Esophagus squamous epithelium (tissue), 4 donors: ENCODE data around the gene ALDH1L1.

Source experiments
- POLR2A ChIP-seq, 4 donors: fragments of 450-650 bp; IDR thresholded peaks; one replicate each; pipeline ENCODE4 v1.6.1; 2017; ENCODE audit warnings: antibody characterized with exemption in 4 of 4, mild to moderate bottlenecking in 4 of 4, moderate library complexity in 3 of 4
- TF ChIP-seq, protein P1 (sequence below), 6 experiments: fragments of 450-650 bp in 4 of 6; fragments of 200-600 bp in 2 of 6; sonication (generic) in 2 of 6; IDR thresholded peaks; one replicate each; pipeline ENCODE4 v1.5.1; 2016 to 2019; ENCODE audit warnings: antibody characterized with exemption in 6 of 6, mild to moderate bottlenecking in 4 of 6, moderate library complexity in 4 of 6

DNA sequence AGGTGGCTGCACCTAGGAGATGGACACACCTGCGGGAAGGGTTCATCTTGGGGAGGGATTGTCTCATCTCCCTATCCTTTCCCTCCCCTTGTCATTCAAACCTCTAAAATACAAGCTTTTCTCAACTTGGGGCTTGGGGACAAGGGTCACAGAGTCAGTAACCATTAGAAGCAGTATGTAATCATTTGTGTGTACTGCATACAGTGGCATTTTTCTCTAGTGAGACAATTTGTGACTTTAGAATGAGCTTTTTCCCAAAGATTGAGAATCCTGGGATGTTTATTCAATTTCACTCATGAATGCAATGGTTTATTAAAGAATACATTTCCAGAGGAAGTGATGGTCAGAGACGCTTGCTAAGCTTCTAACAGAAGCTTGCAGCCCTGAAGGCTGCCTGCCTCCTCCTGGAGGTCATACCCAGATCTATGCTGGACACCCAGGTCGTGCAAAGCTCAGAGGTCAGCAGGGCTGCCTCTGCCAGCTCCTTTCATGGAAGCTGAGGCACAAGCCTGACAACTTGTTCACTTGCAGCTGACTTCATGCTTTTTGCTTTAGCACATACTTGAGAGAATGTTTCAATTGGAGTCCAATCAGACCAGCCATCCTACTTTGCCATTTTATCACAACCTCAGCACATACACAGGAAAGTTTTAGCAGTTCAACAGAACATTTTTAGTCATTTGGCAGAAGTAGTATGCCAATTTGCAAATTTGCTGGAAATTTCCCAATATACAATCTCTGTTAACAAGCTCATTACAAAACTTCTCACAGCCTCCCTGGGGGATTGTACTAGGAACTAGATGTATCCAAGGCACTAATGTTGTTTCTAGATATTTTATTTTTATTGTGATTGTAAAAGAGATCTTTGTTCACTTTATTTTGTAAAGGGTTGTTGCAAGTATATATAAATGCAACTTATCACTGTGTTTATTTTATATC is 25.6 kb upstream of the ALDH1L1 start:
- TF ChIP-seq, protein P1, sequence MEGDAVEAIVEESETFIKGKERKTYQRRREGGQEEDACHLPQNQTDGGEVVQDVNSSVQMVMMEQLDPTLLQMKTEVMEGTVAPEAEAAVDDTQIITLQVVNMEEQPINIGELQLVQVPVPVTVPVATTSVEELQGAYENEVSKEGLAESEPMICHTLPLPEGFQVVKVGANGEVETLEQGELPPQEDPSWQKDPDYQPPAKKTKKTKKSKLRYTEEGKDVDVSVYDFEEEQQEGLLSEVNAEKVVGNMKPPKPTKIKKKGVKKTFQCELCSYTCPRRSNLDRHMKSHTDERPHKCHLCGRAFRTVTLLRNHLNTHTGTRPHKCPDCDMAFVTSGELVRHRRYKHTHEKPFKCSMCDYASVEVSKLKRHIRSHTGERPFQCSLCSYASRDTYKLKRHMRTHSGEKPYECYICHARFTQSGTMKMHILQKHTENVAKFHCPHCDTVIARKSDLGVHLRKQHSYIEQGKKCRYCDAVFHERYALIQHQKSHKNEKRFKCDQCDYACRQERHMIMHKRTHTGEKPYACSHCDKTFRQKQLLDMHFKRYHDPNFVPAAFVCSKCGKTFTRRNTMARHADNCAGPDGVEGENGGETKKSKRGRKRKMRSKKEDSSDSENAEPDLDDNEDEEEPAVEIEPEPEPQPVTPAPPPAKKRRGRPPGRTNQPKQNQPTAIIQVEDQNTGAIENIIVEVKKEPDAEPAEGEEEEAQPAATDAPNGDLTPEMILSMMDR (IDR thresholded peaks at IDR 0.05): no peak
- no peak for TF ChIP-seq POLR2A (IDR thresholded peaks at IDR 0.05)
